Head of caudate nucleus (tissue), 42 donors: ENCODE data around the gene GPATCH3.
"Not testable (repeated sequence)": the region's sequence is repeated elsewhere in the genome, so short reads cannot be mapped to it uniquely, and the experiment has no call there.

Experiments
- DNase-seq, 42 donors: peaks; one replicate each; pipeline versions ENCODE4 v3.0.0 to v3.0.0-alpha.2; 2020 to 2021; ENCODE audit warnings: mixed read lengths in 7 of 42
- intact Hi-C: fragments of 100-400 bp; cut with DNase I; formaldehyde crosslinking; loops from one replicate; pipeline ENCODE4 v1.15.0; 2022

The GPATCH3 gene

GRCh38 chr1:26853156-26853555, 47.1 kb downstream of the GPATCH3 start:
- peak; percentile 75 to 96 (median 89) for DNase-seq
- intact Hi-C loops: no loop called here

DNA sequence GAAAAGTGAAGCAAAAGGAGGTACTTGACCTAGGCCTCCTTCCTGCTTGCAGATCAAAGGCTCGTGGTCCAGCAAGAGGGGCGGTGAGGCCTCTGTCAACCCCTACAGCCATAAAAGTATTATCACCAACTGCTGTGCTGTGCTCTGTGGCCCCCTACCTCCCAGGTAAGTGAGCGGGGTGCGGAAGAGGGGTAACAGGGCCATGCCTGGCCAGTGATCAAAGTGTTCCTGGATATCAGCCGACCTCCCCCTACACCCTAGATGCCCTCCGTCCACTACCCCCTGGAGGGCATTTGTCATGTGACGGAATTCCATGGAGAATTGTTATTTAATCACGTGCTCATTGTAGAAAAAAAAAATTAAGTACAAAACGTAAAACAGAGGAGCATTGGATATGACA, 47.6 kb downstream of the GPATCH3 start:
- DNase-seq: no peak
- intact Hi-C loops: no loop called here

- DNase-seq: no peak
- intact Hi-C loops: no loop called here
Observed at GRCh38 chr1:26851106-26851684, 49.1 kb downstream of the GPATCH3 start.

GRCh38 chr1:26848941-26849774, 51.1 kb downstream of the GPATCH3 start:
- peak in 21 of 42 donors; percentile 24 to 78 (median 50) for DNase-seq
- intact Hi-C loops: no loop called here

DNA sequence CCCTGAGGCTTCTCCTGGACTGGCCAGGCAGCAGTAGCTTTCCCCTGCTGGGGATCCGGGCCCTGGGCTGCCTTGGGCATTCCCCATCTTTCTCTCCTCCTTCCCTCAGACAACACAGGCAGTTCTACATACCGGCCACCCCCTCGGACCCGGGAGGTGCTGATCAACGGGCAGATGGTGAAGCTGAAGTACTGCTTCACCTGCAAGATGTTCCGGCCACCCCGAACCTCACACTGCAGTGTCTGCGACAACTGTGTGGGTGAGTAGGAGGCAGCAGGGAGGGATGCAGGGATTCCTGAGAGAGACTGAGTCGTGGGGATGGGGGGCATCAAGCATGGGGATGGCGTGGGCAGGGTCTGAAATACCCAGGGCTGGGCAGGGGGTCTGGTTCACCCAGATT, 51.8 kb downstream of the GPATCH3 start:
- DNase-seq: peak in 2 of 42 donors; percentile 28 to 43
- intact Hi-C loops: no loop called here

DNA sequence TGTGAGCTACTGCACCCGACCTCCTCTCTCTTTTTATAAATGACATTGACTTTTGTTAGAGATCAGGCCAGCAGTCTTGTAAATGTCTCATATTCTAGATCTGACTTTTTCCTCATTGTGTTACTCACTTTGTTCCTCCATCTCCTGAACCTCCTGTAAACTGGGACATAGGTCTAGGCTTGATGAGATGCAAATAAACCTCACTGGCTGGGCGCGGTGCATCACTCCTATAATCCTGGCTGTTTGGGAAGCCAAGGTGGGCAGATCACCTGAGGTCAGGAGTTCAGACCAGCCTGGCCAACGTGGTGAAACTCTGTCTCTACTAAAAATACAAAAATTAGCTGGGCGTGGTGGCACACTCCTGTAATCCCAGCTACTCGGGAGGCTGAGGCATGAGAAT, 52.4 kb downstream of the GPATCH3 start:
- DNase-seq, intact Hi-C loops: not testable (repeated sequence)

DNA sequence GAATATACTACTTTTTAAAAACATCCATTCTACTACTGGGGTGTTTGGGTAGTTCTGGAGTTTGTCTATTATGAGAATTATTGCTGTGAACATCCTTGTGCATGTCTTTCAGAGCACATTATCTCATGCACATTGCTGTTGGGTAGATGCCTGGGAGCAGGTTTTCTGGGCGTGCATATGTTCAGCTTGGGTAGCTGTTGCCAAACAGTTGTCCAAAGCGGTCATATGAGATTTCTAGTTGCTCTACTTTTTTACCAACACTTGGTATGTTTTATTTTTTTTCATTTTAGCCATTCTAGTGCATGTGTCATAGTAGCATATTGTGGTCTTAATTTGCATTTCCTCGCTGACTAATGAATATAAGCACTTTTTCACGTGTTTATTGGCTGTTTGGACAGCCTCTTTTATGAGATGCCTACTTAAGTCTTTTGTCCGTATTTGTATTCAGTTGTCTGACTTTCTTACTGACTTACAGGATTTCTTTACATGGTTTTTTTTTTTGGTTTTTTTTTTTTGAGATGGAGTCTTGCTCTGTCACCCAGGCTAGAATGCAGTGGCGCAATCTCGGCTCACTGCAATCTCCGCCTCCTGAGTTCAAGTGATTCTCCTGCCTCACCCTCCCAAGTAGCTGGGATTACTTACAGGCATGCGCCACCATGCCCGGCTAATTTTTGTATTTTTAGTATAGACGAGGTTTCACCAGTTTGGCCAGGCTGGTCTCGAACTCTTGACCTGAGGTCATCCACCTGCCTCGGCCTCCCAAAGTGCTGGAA, 55.7 kb downstream of the GPATCH3 start:
- no peak for DNase-seq
- intact Hi-C loops: no loop called here
